ENCODE measurements around the gene DCAF10. TPM values are rescaled to one million over a fixed set of nuclear protein-coding genes. Genes with fewer than 3 reads are reported as not detected.
A peak's percentile ranks its signal among the peaks of the same experiment; 100 is the strongest.

The DCAF10 gene
- total and polyA plus RNA-seq, 8 donors, result 3.9 to 19.6 (median 15.1) TPM

DNA sequence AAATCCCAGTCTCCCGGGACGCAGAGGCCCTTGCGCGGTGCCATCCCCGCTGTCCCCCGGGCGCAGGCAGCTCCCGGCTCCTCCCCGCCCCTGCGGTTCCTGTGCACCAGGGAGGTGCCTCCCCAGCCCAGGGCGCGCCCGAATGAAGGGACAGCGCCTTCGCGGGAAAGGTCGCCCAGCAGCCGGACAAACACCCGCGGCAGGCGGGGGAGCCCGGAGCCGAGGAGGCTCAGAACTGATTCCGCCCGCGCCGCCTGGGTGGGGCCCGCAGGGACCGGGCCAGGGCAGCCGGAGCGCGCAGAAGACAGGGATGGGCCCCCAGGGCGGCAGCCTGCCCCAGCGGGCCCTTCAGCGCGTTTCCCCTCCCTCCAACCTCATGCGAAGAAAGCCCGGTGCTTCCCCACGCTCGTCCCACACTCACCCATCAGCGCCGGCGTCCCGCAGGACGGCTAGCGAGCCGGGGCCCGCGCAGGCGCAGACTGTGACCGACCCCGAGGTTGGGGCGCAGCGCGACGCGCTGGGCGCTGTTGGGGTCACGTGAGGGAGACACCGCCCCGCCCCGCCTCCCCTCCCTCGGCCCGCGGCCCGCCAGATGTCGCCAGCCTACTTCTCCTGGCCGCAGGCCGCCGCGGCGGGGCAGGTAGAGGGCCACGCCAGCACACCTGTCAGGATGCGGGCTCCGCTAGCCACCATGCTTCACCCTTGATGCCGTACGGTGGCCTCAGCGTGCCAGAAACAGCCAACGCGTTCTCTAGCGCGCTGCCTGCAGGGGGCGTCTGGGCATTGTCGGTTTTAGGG is 103.2 kb downstream of the DCAF10 start, which contains the start of gene SLC25A51:
SLC25A51 (minus strand) TSS at position 481 of the 798 bp plus-strand sequence. CDS start 15,577 bp downstream, outside the sequence.
- 0% methylated on average over 49 to 84 of the region's 84 CpGs for WGBS, 2 donors
- peak; percentile 92 to 99 (median 96) for DNase-seq
- peak within 1 kb of the TSS; percentile 83 to 99 (median 91) for H3K4me3 ChIP-seq
- H3K27ac ChIP-seq, result peak within 1 kb of the TSS; percentile 78 to 90 (median 80)
- H3K9me3 ChIP-seq, result no peaks in the 10 kb centered on the region
- H3K4me1 ChIP-seq, result peaks cover 5 to 24% (median 22%) of the 10 kb centered on the region in 3 donors
- intact Hi-C loops (cut with DNase I), result no loop called here
- H3K27me3 ChIP-seq, result no peaks in the 10 kb centered on the region
- no peak for FAIRE-seq
- ATAC-seq, result peak; percentile 86 to 93 (median 90)
- TF ChIP-seq, protein P1, sequence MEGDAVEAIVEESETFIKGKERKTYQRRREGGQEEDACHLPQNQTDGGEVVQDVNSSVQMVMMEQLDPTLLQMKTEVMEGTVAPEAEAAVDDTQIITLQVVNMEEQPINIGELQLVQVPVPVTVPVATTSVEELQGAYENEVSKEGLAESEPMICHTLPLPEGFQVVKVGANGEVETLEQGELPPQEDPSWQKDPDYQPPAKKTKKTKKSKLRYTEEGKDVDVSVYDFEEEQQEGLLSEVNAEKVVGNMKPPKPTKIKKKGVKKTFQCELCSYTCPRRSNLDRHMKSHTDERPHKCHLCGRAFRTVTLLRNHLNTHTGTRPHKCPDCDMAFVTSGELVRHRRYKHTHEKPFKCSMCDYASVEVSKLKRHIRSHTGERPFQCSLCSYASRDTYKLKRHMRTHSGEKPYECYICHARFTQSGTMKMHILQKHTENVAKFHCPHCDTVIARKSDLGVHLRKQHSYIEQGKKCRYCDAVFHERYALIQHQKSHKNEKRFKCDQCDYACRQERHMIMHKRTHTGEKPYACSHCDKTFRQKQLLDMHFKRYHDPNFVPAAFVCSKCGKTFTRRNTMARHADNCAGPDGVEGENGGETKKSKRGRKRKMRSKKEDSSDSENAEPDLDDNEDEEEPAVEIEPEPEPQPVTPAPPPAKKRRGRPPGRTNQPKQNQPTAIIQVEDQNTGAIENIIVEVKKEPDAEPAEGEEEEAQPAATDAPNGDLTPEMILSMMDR (IDR thresholded peaks at IDR 0.05), result peak; percentile 65 to 83 (median 81)
- peaks cover 0 to 5% (median 0%) of the 10 kb centered on the region in 3 donors for H3K36me3 ChIP-seq

DNA sequence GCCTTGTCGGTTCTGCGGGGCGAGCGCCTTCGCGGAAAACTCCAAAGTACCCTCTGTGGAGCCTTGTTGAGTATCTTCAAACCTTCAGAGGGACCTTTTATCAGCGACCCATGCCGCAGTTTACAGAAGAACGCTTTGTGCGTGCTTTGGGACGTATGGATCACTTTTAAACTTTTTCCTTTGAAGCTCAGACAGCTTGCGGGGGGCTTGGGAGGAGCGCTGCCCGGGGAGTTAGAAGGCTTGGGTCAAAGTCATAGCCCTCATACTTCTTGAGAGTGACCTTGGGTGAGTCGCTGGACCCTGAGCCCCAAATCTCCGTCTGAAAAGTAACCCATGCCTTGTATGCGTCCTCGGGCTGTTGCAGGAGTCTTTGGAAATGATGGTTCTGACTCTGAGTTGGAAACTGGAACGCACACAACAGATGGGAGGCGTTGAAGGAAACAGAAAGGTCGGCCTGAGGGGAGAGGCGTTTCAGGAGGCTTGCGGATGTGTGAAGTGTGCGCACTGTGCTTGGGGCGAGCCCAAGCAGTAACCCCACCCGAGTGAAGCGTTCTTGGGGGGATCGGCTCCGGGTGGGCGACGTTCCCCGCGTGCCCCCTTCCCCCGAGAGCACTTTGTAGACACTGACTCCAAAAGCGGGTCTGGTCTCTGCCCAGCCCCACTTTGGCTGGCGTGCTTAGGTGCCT is 104.0 kb downstream of the DCAF10 start:
- H3K9me3 ChIP-seq, result no peaks in the 10 kb centered on the region
- H3K27ac ChIP-seq, result peak overlapping the region; percentile 78 to 90 (median 80)
- intact Hi-C loops (cut with DNase I), result no loop called here
- FAIRE-seq (no peak), ATAC-seq (peak in 3 of 4 donors; percentile 1 to 29 (median 28)), DNase-seq (peak in 1 of 6 donors; percentile 72)
- peak overlapping the region; percentile 83 to 99 (median 91) for H3K4me3 ChIP-seq
- TF ChIP-seq, protein P1 (IDR thresholded peaks at IDR 0.05), result no peak
- H3K27me3 ChIP-seq, result no peaks in the 10 kb centered on the region
- 18 to 21% methylated on average over 36 of the region's 36 CpGs for WGBS, 2 donors
- peaks cover 5 to 28% (median 22%) of the 10 kb centered on the region in 3 donors for H3K4me1 ChIP-seq
- no peaks in the 10 kb centered on the region for H3K36me3 ChIP-seq

DNA sequence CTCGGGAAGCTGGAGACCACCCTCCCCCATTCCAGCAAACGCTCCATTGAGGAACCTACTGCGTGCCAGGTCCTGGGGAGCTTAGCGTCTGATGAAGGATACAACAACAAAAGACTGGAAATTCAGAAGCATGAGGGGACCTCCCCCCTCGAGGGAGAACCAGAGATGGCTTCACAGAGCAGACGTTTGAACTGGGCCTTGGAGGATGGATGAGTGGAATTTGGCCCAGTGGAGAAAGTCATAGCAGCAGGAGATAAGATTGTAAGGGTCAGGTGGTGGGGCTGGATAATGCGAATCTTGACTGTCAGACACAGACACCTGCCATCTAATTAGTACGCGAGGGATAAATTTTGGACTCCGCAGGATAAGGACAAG is 104.5 kb downstream of the DCAF10 start:
- no peaks in the 10 kb centered on the region for H3K36me3 ChIP-seq
- DNase-seq (peak in 1 of 6 donors; percentile 34), FAIRE-seq (no peak), ATAC-seq (no peak)
- H3K27me3 ChIP-seq, result no peaks in the 10 kb centered on the region
- intact Hi-C loops (cut with DNase I), result no loop called here
- TF ChIP-seq, protein P1 (IDR thresholded peaks at IDR 0.05), result no peak
- H3K4me1 ChIP-seq, result peaks cover 5 to 28% (median 22%) of the 10 kb centered on the region in 3 donors
- 59 to 64% methylated on average over 10 of the region's 10 CpGs for WGBS, 2 donors
- peak overlapping the region in 3 of 4 donors; percentile 78 to 90 (median 80) for H3K27ac ChIP-seq
- H3K4me3 ChIP-seq, result peak overlapping the region in 2 of 4 donors; percentile 89 to 93
- no peaks in the 10 kb centered on the region for H3K9me3 ChIP-seq

DNA sequence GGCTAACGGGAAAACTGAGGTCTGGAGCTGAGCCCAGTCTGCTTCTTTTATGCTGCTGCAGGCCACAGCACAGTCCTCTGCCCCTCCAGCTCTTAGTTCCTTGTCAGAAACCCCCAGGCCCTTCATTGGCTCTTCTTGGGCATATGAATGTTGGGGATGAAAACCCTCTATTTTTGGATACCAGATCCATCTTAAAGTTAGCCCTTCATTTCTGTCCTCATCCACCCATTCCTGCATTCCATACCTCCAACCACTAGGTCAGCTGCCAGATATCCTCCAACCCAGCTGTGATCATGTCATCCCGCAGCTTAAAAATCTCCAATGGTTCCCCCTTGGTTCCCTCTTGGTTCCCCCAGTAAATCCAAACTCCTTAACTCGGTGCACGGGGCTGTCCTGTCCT is 105.2 kb downstream of the DCAF10 start:
- FAIRE-seq, result no peak
- intact Hi-C loops (cut with DNase I), result no loop called here
- Histone ChIP-seq H3K27ac (no peak overlapping the region), H3K9me3 (no peaks in the 10 kb centered on the region), H3K4me1 (peaks cover 5 to 28% (median 22%) of the 10 kb centered on the region in 3 donors), H3K27me3 (no peaks in the 10 kb centered on the region), H3K36me3 (no peaks in the 10 kb centered on the region), H3K4me3 (no peak overlapping the region)
- TF ChIP-seq, protein P1 (IDR thresholded peaks at IDR 0.05), result no peak
- WGBS, 2 donors, result 87 to 93% methylated on average over 4 of the region's 4 CpGs
- no peak for ATAC-seq
- DNase-seq, result no peak
